BJ (cell line): ENCODE measurements around the gene CIBAR2. TPM values are rescaled to one million over a fixed set of nuclear protein-coding genes. Genes with fewer than 3 reads are reported as not detected.

Experiments used
- CTCF ChIA-PET: fragments of 350-600 bp; formaldehyde crosslinking; extraction: SDS; loops from one replicate; lab custom pipeline; 2021; ENCODE audit warnings: antibody characterized with exemption, inconsistent platforms; lab: Yijun Ruan, JAX
- POLR2A ChIA-PET: fragments of 300-600 bp; sonication (Branson Sonifier 250); formaldehyde crosslinking; extraction: SDS; loops from one replicate; lab custom pipeline; 2021; ENCODE audit warnings: antibody characterized with exemption; lab: Charles Lee
- DNase-seq: peaks from one replicate; pipeline ENCODE4 v3.0.0-alpha.2; 2011; ENCODE audit warnings: low read depth
- H3K27me3 ChIP-seq: 2 replicates; pipeline ENCODE4 v1.6.0; 2011; ENCODE audit warnings: low read length; ENCODE audit not compliant: control insufficient read depth, insufficient read depth
- H3K36me3 ChIP-seq: 2 replicates; pipeline ENCODE4 v1.5.1; 2011; ENCODE audit warnings: low read length; ENCODE audit not compliant: control insufficient read depth, insufficient read depth
- H3K4me3 ChIP-seq: 2 replicates; pipeline ENCODE4 v1.5.1; 2011; ENCODE audit warnings: low read depth, mild to moderate bottlenecking, control low read depth, low read length
- polyA plus RNA-seq: library from polyadenylated mRNA; depleted of rRNA; stranded (reverse); fragments of >200 nt; gene quantifications from 2 replicates; pipeline ENCODE4 v1.2.3, GENCODE V29; 2011
- TF ChIP-seq, protein P1 (sequence below): IDR thresholded peaks from 2 replicates; pipeline ENCODE4 v1.5.1; 2011; ENCODE audit warnings: low read depth, mild to moderate bottlenecking, control low read depth, inconsistent platforms, low read length, moderate library complexity; ENCODE audit not compliant: insufficient read depth

Gene CIBAR2
- polyA plus RNA-seq, 1 experiment: 0.05 TPM

DNA sequence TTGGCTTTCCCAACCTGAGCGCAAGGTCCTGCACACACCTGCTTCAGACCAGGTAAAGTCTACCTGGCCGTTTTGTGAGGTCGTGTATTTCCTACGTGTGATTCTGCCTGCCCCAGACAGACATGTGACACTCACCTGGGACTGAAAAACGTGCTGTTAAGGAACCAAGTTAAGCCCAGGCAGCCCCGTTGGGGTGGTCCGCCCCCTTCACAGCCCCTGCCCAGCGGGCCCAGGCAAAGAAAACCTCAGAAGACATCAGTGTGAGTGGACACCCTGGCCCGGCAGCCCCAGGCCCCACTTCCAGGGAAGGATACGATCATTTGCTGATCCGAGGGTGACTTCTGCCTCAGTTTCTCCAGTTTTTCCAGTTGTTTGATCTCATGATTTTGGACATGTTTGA lies 4.7 kb downstream of the CIBAR2 start:
- Histone ChIP-seq H3K4me3 (no peak overlapping the region), H3K27me3 (peaks cover 7% of the 10 kb centered on the region), H3K36me3 (no peaks in the 10 kb centered on the region)
- TF ChIP-seq, protein P1, sequence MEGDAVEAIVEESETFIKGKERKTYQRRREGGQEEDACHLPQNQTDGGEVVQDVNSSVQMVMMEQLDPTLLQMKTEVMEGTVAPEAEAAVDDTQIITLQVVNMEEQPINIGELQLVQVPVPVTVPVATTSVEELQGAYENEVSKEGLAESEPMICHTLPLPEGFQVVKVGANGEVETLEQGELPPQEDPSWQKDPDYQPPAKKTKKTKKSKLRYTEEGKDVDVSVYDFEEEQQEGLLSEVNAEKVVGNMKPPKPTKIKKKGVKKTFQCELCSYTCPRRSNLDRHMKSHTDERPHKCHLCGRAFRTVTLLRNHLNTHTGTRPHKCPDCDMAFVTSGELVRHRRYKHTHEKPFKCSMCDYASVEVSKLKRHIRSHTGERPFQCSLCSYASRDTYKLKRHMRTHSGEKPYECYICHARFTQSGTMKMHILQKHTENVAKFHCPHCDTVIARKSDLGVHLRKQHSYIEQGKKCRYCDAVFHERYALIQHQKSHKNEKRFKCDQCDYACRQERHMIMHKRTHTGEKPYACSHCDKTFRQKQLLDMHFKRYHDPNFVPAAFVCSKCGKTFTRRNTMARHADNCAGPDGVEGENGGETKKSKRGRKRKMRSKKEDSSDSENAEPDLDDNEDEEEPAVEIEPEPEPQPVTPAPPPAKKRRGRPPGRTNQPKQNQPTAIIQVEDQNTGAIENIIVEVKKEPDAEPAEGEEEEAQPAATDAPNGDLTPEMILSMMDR: no peak
- no peak for DNase-seq
- CTCF ChIA-PET: interaction anchor here (0.9 kb wide), 2 partner anchors 18 to 21 kb away, joined by 3 to 4 read pairs; no protein-coding TSS in a partner anchor
- POLR2A ChIA-PET: no interaction called here

DNA sequence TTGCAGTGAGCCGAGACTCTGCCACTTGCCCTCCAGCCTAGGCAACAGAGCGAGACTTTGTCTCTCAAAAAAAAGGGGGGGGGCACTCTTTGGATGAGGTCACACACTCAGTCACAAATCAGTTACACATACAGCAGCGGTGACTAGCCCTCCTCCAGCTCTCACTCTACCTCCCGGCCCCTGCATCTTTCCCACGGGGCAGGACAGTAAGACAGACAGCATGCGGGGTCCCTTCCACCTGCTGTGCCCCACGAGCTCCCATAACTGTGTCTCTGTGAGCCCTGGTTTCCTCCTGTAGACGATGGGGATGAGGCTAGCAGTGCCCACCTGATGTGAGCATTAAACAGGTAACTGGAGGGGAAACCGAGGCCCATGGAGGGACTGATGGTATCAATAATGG lies 5.2 kb downstream of the CIBAR2 start:
- Histone ChIP-seq H3K4me3 (no peak overlapping the region), H3K27me3 (peaks cover 7% of the 10 kb centered on the region), H3K36me3 (no peaks in the 10 kb centered on the region)
- TF ChIP-seq, protein P1: no peak
- CTCF ChIA-PET: interaction anchor here (0.9 to 1.5 kb wide), 2 partner anchors 11 to 19 kb away, joined by 3 read pairs; no protein-coding TSS in a partner anchor
- POLR2A ChIA-PET: no interaction called here
- DNase-seq: no peak

DNA sequence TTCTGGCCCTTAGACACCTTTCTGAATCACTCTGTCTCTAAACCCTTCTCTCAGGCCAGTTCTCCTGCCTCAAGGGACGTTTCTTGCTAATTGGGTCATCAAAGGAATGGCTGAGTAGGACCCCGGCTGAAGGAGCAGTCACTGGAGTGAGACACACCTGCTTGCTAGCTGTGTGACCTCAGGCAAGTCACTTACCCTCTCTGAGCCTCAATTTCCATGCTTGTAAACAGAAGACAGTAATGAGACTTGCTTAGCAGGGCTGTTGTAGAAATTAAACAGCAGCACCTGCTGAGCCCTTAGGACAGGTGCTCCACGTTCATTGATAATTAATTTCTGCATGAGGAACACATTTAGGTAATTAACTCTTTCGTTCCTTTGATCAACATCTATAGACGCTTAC lies 6.8 kb downstream of the CIBAR2 start:
- peaks cover 7% of the 10 kb centered on the region for H3K27me3 ChIP-seq
- TF ChIP-seq, protein P1: no peak
- no peak overlapping the region for H3K4me3 ChIP-seq
- POLR2A ChIA-PET: no interaction called here
- DNase-seq: no peak
- no peaks in the 10 kb centered on the region for H3K36me3 ChIP-seq
- CTCF ChIA-PET: interaction anchor here (1.5 to 3.1 kb wide), 3 partner anchors 9 to 19 kb away, joined by 3 to 14 read pairs (median 6); no protein-coding TSS in a partner anchor

DNA sequence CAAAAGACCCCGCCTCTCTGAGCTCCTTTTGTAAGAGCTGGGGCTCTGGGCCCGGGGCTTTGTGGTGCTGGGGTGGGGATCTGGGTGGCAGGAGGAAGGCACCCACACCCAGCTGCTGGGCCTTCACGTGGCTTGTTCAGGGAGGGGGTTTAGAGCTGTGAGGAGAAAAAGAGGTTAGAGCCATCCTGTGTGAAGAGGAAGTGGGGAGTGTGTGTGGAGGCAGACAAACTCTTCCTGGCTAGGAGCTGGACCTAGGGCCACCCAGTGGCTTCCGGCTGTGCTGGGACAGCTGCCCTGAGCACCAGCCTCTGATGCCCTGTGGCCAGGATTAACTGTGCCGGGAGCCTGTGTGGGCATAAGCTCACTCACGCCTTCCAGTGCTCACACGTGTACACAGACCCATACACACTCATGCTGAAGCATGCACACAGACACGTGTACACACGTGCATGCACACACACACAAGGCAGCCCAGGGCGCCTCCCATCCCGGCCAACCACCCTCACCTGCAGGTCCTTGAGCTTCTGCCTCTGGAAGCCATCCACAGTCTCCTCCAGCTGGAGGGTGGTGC lies 7.4 kb downstream of the CIBAR2 start:
- H3K27me3 ChIP-seq: peaks cover 7% of the 10 kb centered on the region
- TF ChIP-seq, protein P1: no peak
- H3K4me3 ChIP-seq: no peak overlapping the region
- POLR2A ChIA-PET: no interaction called here
- H3K36me3 ChIP-seq: no peaks in the 10 kb centered on the region
- CTCF ChIA-PET: interaction anchor here (1.6 to 3.1 kb wide), 2 partner anchors 10 to 18 kb away, joined by 6 to 14 read pairs; no protein-coding TSS in a partner anchor
- no peak for DNase-seq

DNA sequence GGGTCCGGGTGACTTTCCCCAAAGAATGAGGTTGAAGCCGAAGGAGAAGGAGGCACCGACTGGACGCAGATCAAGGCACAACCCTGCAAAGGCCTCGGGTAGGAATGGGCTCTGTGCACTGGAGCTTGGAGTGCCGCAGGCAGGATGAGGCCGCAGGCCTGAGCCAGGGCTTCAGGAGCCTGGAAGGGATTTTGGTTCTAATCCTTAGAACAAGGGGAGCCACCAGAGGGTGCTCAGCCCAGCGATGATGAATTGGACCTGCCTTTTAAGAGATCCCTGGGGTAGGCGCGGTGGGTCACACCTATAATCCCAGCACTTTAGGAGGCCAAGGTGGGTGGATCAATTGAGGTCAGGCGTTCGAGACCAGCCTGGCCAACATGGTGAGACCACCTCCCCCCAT lies 8.1 kb downstream of the CIBAR2 start:
- no peaks in the 10 kb centered on the region for H3K36me3 ChIP-seq
- ChIA-PET CTCF (interaction anchor here (1.7 to 3.1 kb wide), 2 partner anchors 10 to 17 kb away, joined by 5 to 14 read pairs; no protein-coding TSS in a partner anchor), POLR2A (no interaction called here)
- no peak for DNase-seq
- no peak overlapping the region for H3K4me3 ChIP-seq
- TF ChIP-seq, protein P1: no peak
- H3K27me3 ChIP-seq: peaks cover 7% of the 10 kb centered on the region
